Skin epidermis (tissue), 12 donors: ENCODE data around the gene RPF1.
"Not testable (repeated sequence)": the region's sequence is repeated elsewhere in the genome, so short reads cannot be mapped to it uniquely, and the experiment has no call there.

Experiments used
- H3K27ac ChIP-seq, 21 experiments: fragments of 200-600 bp; sonication (generic) in 11 of 21; one replicate each; pipeline ENCODE4 v1.5.0; 2020; ENCODE audit warnings: mild to moderate bottlenecking in 3 of 21, inconsistent platforms in 2 of 21, moderate library complexity in 2 of 21
- H3K4me3 ChIP-seq, 7 experiments: fragments of 200-600 bp; sonication (generic) in 2 of 7; one replicate each; pipeline ENCODE4 v1.5.0; 2020; ENCODE audit warnings: inconsistent platforms in 2 of 7, mild to moderate bottlenecking in 2 of 7, moderate library complexity in 1 of 7

RPF1 gene

GRCh38 chr1:84478876-84479868 lies at the start of gene RPF1:
RPF1 (plus strand) TSS chr1:84479266; CDS start chr1:84479282, 16 bp downstream.
- Histone ChIP-seq H3K4me3 (peak within 1 kb of the TSS; percentile 59 to 92 (median 70)), H3K27ac (peak within 1 kb of the TSS in 20 of 21 experiments; percentile 68 to 95 (median 87))

- Histone ChIP-seq H3K27ac (peak overlapping the region in 1 of 21 experiments; percentile 38), H3K4me3 (no peak overlapping the region)
Measured at GRCh38 chr1:84430546-84430945, 48.5 kb upstream of the RPF1 start.

GRCh38 chr1:84433258-84434080 lies 45.6 kb upstream of the RPF1 start:
- peak overlapping the region in 3 of 21 experiments; percentile 0 to 43 (median 20) for H3K27ac ChIP-seq
- H3K4me3 ChIP-seq = peak overlapping the region in 2 of 7 experiments; percentile 20 to 24

- Histone ChIP-seq H3K4me3 (no peak overlapping the region), H3K27ac (peak overlapping the region in 3 of 21 experiments; percentile 19 to 66 (median 43))
Measured at GRCh38 chr1:84434081-84434769, 44.8 kb upstream of the RPF1 start.

GRCh38 chr1:84434801-84435549 lies 44.1 kb upstream of the RPF1 start:
- Histone ChIP-seq H3K4me3 (no peak overlapping the region), H3K27ac (peak overlapping the region in 6 of 21 experiments; percentile 19 to 66 (median 40))

- H3K4me3 ChIP-seq = no peak overlapping the region
- peak overlapping the region in 12 of 21 experiments; percentile 0 to 61 (median 26) for H3K27ac ChIP-seq
Measured at GRCh38 chr1:84436876-84437655, 42.0 kb upstream of the RPF1 start.

GRCh38 chr1:84442256-84442655 lies 36.8 kb upstream of the RPF1 start:
- no peak overlapping the region for H3K4me3 ChIP-seq
- H3K27ac ChIP-seq = peak overlapping the region in 1 of 21 experiments; percentile 46

- peak overlapping the region in 1 of 21 experiments; percentile 46 for H3K27ac ChIP-seq
- not testable (repeated sequence) for H3K4me3 ChIP-seq
Measured at GRCh38 chr1:84442747-84443646, 36.1 kb upstream of the RPF1 start.

- not testable (repeated sequence) for H3K27ac ChIP-seq
Measured at GRCh38 chr1:84448704-84449103, 30.4 kb upstream of the RPF1 start.

GRCh38 chr1:84450910-84451309 lies 28.2 kb upstream of the RPF1 start:
- no peak overlapping the region for H3K4me3 ChIP-seq

More at GRCh38 chr1:84448704-84449103, 30.4 kb upstream of the RPF1 start:
- H3K4me3 ChIP-seq = not testable (repeated sequence)

GRCh38 chr1:84452436-84452835 lies 26.6 kb upstream of the RPF1 start:
- Histone ChIP-seq H3K4me3 (no peak overlapping the region), H3K27ac (no peak overlapping the region)

More at GRCh38 chr1:84450910-84451309, 28.2 kb upstream of the RPF1 start:
- H3K27ac ChIP-seq = no peak overlapping the region

GRCh38 chr1:84462118-84462517 lies 16.9 kb upstream of the RPF1 start:
- Histone ChIP-seq H3K4me3 (no peak overlapping the region), H3K27ac (no peak overlapping the region)

- H3K27ac ChIP-seq = no peak overlapping the region
Measured at GRCh38 chr1:84467298-84467697, 11.8 kb upstream of the RPF1 start.

GRCh38 chr1:84476225-84476624 lies 2.8 kb upstream of the RPF1 start:
- H3K27ac ChIP-seq = no peak overlapping the region
- no peak overlapping the region for H3K4me3 ChIP-seq

More at GRCh38 chr1:84467298-84467697, 11.8 kb upstream of the RPF1 start:
- no peak overlapping the region for H3K4me3 ChIP-seq

- Histone ChIP-seq H3K4me3 (peak overlapping the region; percentile 59 to 92 (median 70)), H3K27ac (peak overlapping the region in 13 of 21 experiments; percentile 82 to 94 (median 87))
Measured at GRCh38 chr1:84479998-84480397, 932 bp downstream of the RPF1 start.

GRCh38 chr1:84480650-84481049 lies 1.6 kb downstream of the RPF1 start:
- no peak overlapping the region for H3K27ac ChIP-seq
- peak overlapping the region in 1 of 7 experiments; percentile 87 for H3K4me3 ChIP-seq

- Histone ChIP-seq H3K4me3 (no peak overlapping the region), H3K27ac (no peak overlapping the region)
Measured at GRCh38 chr1:84481317-84481716, 2.3 kb downstream of the RPF1 start.
